ENCODE measurements around the gene EXOC2.

GRCh38 chr6:572596-573265, 120.2 kb downstream of the EXOC2 start:
- no peak for TF ChIP-seq CTCF (IDR thresholded peaks at IDR 0.05)
- TF ChIP-seq EZH2 (IDR thresholded peaks at IDR 0.05; ENCODE audit: borderline replicate concordance, insufficient read depth, low read depth, low read length, poor library complexity, severe bottlenecking): no peak

Data from B cell (primary cell).